ENCODE data around the gene DUOX2. TPM values are rescaled to one million over a fixed set of nuclear protein-coding genes. Genes with fewer than 3 reads are reported as not detected.

DUOX2 gene
- total RNA-seq, 1 experiment from 2014 or later: 0.44 TPM

- ChIA-PET CTCF (interaction anchor here (0.6 to 4.0 kb wide), 32 partner anchors 8 to 448 kb away, joined by 3 to 48 read pairs (median 5); partner anchors contain the start of genes DUOX1 and DUOXA1), POLR2A (interaction anchor here (0.7 to 1.7 kb wide), 5 partner anchors 33 to 294 kb away, joined by 3 to 10 read pairs (median 5); partner anchors contain the start of genes DUOX1 and DUOXA1), RAD21 (ENCODE audit: low non-redundant PET in 1 of 2, low total read pairs in 2 of 2, uncharacterized antibody in 2 of 2, unreplicated experiment in 2 of 2) (interaction anchor here (1.0 to 1.7 kb wide), 7 partner anchors 37 to 239 kb away, joined by 3 to 8 read pairs (median 4); a partner anchor contains a TSS)
- DNase-seq (ENCODE audit: low read depth, low spot score) (no peak), ATAC-seq (no peak)
- Histone ChIP-seq H3K4me2 (ENCODE audit: low read length) (peak overlapping the region; percentile 77), H3K9me3 (ENCODE audit: control insufficient read depth in 1 of 2, insufficient read depth in 1 of 2, low read depth in 1 of 2, low read length in 2 of 2) (no peaks in the 10 kb centered on the region), H3K36me3 (ENCODE audit: control insufficient read depth in 1 of 2, insufficient read depth in 2 of 2, low read length in 2 of 2) (no peaks in the 10 kb centered on the region), H2AFZ (ENCODE audit: low read depth, low read length, poor library complexity, severe bottlenecking) (no peak overlapping the region), H3K27ac (ENCODE audit: low read depth, low read length) (peak overlapping the region; percentile 63), H4K20me1 (ENCODE audit: insufficient read depth) (no peaks in the 10 kb centered on the region), H3K4me1 (ENCODE audit: control insufficient read depth in 1 of 2, insufficient read depth in 2 of 2, low read length in 2 of 2) (peaks cover 15 to 34% of the 10 kb centered on the region in 2 experiments), H3K27me3 (ENCODE audit: insufficient read depth, low read length) (no peaks in the 10 kb centered on the region), H3K4me3 (replicated peaks in 1 of 2; ENCODE audit: low read depth in 1 of 2, low read length in 2 of 2) (no peak overlapping the region), H3K79me2 (ENCODE audit: insufficient read depth, low read length) (0 out of 2 replicates have a peak, but pooled peaks cover 6% of the 10 kb centered on the region), H3K9ac (ENCODE audit: low read length) (no peak overlapping the region), H3K9me2 (ENCODE audit: insufficient read depth) (no peaks in the 10 kb centered on the region)
- TF ChIP-seq CEBPB (IDR thresholded peaks at IDR 0.05; ENCODE audit: low read depth): no peak
- no peak for TF ChIP-seq YY1 (IDR thresholded peaks at IDR 0.05; ENCODE audit: extremely low read depth, insufficient replicate concordance, low read depth, low read length)
- no peak for TF ChIP-seq ATF3 (IDR thresholded peaks at IDR 0.05)
- TF ChIP-seq SIN3A (IDR thresholded peaks at IDR 0.05; ENCODE audit: low read depth): no peak
- TF ChIP-seq EZH2phosphoT487 (IDR thresholded peaks at IDR 0.05; ENCODE audit: borderline replicate concordance): no peak
- TF ChIP-seq ZBTB33 (IDR thresholded peaks at IDR 0.05; ENCODE audit: extremely low read depth, insufficient replicate concordance, low read length): no peak
- no peak for TF ChIP-seq CBX3 (IDR thresholded peaks at IDR 0.05; ENCODE audit: low read depth)
- no peak for TF ChIP-seq EGR1 (IDR thresholded peaks at IDR 0.05; ENCODE audit: low read depth)
- no peak for TF ChIP-seq SP1 (IDR thresholded peaks at IDR 0.05; ENCODE audit: low read depth)
- no peak for TF ChIP-seq CTCF (IDR thresholded peaks at IDR 0.05 in 2 of 3, conservative IDR thresholded peaks at IDR 0.05 in 1 of 3; ENCODE audit: borderline replicate concordance in 1 of 3, insufficient read depth in 1 of 3, low read depth in 2 of 3, low read length in 2 of 3)
- no peak for TF ChIP-seq JUND (IDR thresholded peaks at IDR 0.05)
- TF ChIP-seq TCF7L2 (IDR thresholded peaks at IDR 0.05; ENCODE audit: borderline replicate concordance, extremely low read depth, insufficient read depth, insufficient read length): no peak
- no peak for TF ChIP-seq MAX (IDR thresholded peaks at IDR 0.05)
- TF ChIP-seq ELF1 (IDR thresholded peaks at IDR 0.05; ENCODE audit: borderline replicate concordance, low read depth): no peak
- TF ChIP-seq POLR2A (IDR thresholded peaks at IDR 0.05; ENCODE audit: borderline replicate concordance, extremely low read depth, insufficient read depth, insufficient read length): no peak
- BruUV-seq (replicated peaks): no TSS peak
- intact Hi-C loops (cut with micrococcal nuclease): loop anchor here (1.0 to 10.0 kb wide), 3 partner anchors 236 to 451 kb away; no protein-coding TSS in a partner anchor
These were observed 49.5 kb upstream of the DUOX2 start for GRCh38 chr15:45163508-45163856.

Measured in HCT116 (cell line).